ENCODE results near the gene PITX2.

Gene PITX2

GRCh38 chr4:110622841-110623717 lies at the start of gene PITX2:
Gene PITX2 (minus strand): TSS chr4:110623077. CDS start chr4:110622460, 617 bp downstream.
- Histone ChIP-seq H3K9me3 (ENCODE audit: control insufficient read depth, insufficient read depth, low read depth, low read length) (no peaks in the 10 kb centered on the region), H3K4me1 (ENCODE audit: control insufficient read depth, insufficient read depth, low read length) (peaks cover 12% of the 10 kb centered on the region; the same call in 1 of the 2 replicates), H3K36me3 (ENCODE audit: control insufficient read depth in 2 of 2, insufficient read depth in 1 of 2, low read length in 2 of 2) (peaks cover 0 to 35% of the 10 kb centered on the region in 2 experiments; a peak in 1 of 3 replicates), H3K27ac (ENCODE audit: extremely low read depth, low read depth, low read length) (peak within 1 kb of the TSS; percentile 57), H3K4me3 (ENCODE audit: low read depth, low read length) (peak within 1 kb of the TSS; percentile 65)
- ChIA-PET POLR2A (interaction anchor here (0.6 to 2.2 kb wide), 3 partner anchors 13 to 270 kb away, joined by 3 to 14 read pairs (median 3); no protein-coding TSS in a partner anchor), CTCF (interaction anchor here (0.6 to 2.7 kb wide), 4 partner anchors 36 to 336 kb away, joined by 3 to 9 read pairs (median 4); no protein-coding TSS in a partner anchor)
- no peak for TF ChIP-seq ZNF426 (tag by site-specific recombination; IDR thresholded peaks at IDR 0.05)
- no peak for TF ChIP-seq ZBTB21 (tag by site-specific recombination; IDR thresholded peaks at IDR 0.05)
- TF ChIP-seq, protein P1, sequence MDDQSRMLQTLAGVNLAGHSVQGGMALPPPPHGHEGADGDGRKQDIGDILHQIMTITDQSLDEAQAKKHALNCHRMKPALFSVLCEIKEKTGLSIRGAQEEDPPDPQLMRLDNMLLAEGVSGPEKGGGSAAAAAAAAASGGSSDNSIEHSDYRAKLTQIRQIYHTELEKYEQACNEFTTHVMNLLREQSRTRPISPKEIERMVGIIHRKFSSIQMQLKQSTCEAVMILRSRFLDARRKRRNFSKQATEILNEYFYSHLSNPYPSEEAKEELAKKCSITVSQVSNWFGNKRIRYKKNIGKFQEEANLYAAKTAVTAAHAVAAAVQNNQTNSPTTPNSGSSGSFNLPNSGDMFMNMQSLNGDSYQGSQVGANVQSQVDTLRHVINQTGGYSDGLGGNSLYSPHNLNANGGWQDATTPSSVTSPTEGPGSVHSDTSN (CRISPR knock-in tag; IDR thresholded peaks at IDR 0.05): peak; percentile 98
- TF ChIP-seq IKZF3 (tag by site-specific recombination; IDR thresholded peaks at IDR 0.05): peak; percentile 83
- no peak for TF ChIP-seq ZNF140 (tag by site-specific recombination; IDR thresholded peaks at IDR 0.05)
- no peak for TF ChIP-seq ZNF768 (tag by site-specific recombination; IDR thresholded peaks at IDR 0.05)
- peak; percentile 55; the same call in 1 of the 2 replicates for TF ChIP-seq ZBTB20 (tag by site-specific recombination; IDR thresholded peaks at IDR 0.05)
- TF ChIP-seq ZSCAN5A (tag by site-specific recombination; IDR thresholded peaks at IDR 0.05): no peak
- TF ChIP-seq ZNF785 (tag by site-specific recombination; IDR thresholded peaks at IDR 0.05): no peak
- peak; percentile 50 for TF ChIP-seq ZNF335 (tag by site-specific recombination; conservative IDR thresholded peaks at IDR 0.05)
- TF ChIP-seq ZNF792 (tag by site-specific recombination; IDR thresholded peaks at IDR 0.05): no peak
- no peak for TF ChIP-seq ZNF777 (tag by site-specific recombination; IDR thresholded peaks at IDR 0.05; ENCODE audit: borderline replicate concordance)
- TF ChIP-seq ZNF514 (tag by site-specific recombination; IDR thresholded peaks at IDR 0.05): no peak
- 0 out of 2 replicates have a peak, but pooled peaks have one; percentile 58 for TF ChIP-seq ZBTB17 (tag by site-specific recombination; IDR thresholded peaks at IDR 0.05)
- no peak for TF ChIP-seq ZBTB7A (tag by site-specific recombination; IDR thresholded peaks at IDR 0.05; ENCODE audit: low read depth)
- TF ChIP-seq ZNF423 (tag by site-specific recombination; IDR thresholded peaks at IDR 0.05): 0 out of 2 replicates have a peak, but pooled peaks have one; percentile 22
- no peak for TF ChIP-seq ZNF670 (tag by site-specific recombination; IDR thresholded peaks at IDR 0.05; ENCODE audit: low read depth)
- no peak for TF ChIP-seq ZNF2 (tag by site-specific recombination; IDR thresholded peaks at IDR 0.05)
- no peak for TF ChIP-seq ZNF19 (tag by site-specific recombination; IDR thresholded peaks at IDR 0.05; ENCODE audit: low read depth)
- no peak for TF ChIP-seq OVOL3 (tag by site-specific recombination; IDR thresholded peaks at IDR 0.05)
- TF ChIP-seq YY2 (tag by site-specific recombination; IDR thresholded peaks at IDR 0.05): no peak
- peak; percentile 31; the same call in 1 of the 2 replicates for TF ChIP-seq KLF8 (tag by site-specific recombination; IDR thresholded peaks at IDR 0.05)
- TF ChIP-seq PATZ1 (tag by site-specific recombination; IDR thresholded peaks at IDR 0.05): no peak; the same call in 1 of the 2 replicates
- peak; percentile 51; the same call in 1 of the 2 replicates for TF ChIP-seq EGR2 (tag by site-specific recombination; IDR thresholded peaks at IDR 0.05; ENCODE audit: low read depth)
- no peak for TF ChIP-seq ZNF341 (tag by site-specific recombination; IDR thresholded peaks at IDR 0.05; ENCODE audit: low read depth)
- 0 out of 2 replicates have a peak, but pooled peaks have one; percentile 26 for TF ChIP-seq PRDM1 (tag by site-specific recombination; IDR thresholded peaks at IDR 0.05)
- TF ChIP-seq ZSCAN23 (tag by site-specific recombination; IDR thresholded peaks at IDR 0.05): no peak
- TF ChIP-seq GLIS1 (tag by site-specific recombination; IDR thresholded peaks at IDR 0.05): peak; percentile 73
- TF ChIP-seq ZNF366 (tag by site-specific recombination; conservative IDR thresholded peaks at IDR 0.05): peak; percentile 20; the same call in 1 of the 2 replicates
- TF ChIP-seq GFI1B (tag by site-specific recombination; IDR thresholded peaks at IDR 0.05): no peak
- peak; percentile 96 for TF ChIP-seq SP2 (tag by site-specific recombination; IDR thresholded peaks at IDR 0.05)
- no peak for TF ChIP-seq ZNF48 (tag by site-specific recombination; IDR thresholded peaks at IDR 0.05)
- no peak for TF ChIP-seq ZNF214 (tag by site-specific recombination; IDR thresholded peaks at IDR 0.05; ENCODE audit: borderline replicate concordance)
- TF ChIP-seq ZNF629 (tag by site-specific recombination; IDR thresholded peaks at IDR 0.05): peak; percentile 67; the same call in 1 of the 2 replicates
